GM12891 (cell line): ENCODE results near the gene NUAK2.

ENCODE experiments used
- DNase-seq: peaks from one replicate; pipeline ENCODE4 v3.0.0; 2011; ENCODE audit warnings: low spot score; ENCODE audit not compliant: insufficient read length
- FAIRE-seq: peaks from 2 replicates; lab custom pipeline; 2011; peaks lifted over from hg19 to GRCh38; lab: Jason Lieb, UNC
- PAX5 ChIP-seq: IDR thresholded peaks from 2 replicates; pipeline ENCODE4 v1.6.1; 2011; ENCODE audit warnings: low read length, moderate library complexity, mild to moderate bottlenecking; ENCODE audit not compliant: insufficient read depth, severe bottlenecking
- POLR2A ChIP-seq: IDR thresholded peaks from 2 replicates; pipeline ENCODE4 v1.6.1; 2011; ENCODE audit warnings: low read depth, low read length, control low read depth
- POLR2AphosphoS5 ChIP-seq: IDR thresholded peaks from 2 replicates; pipeline ENCODE4 v1.6.1; 2011; ENCODE audit warnings: low read depth, low read length, control low read depth
- POU2F2 ChIP-seq: IDR thresholded peaks from 2 replicates; pipeline ENCODE4 v1.6.1; 2011; ENCODE audit warnings: low read depth, mild to moderate bottlenecking, control low read depth, low read length, moderate library complexity
- SPI1 ChIP-seq: IDR thresholded peaks from 2 replicates; pipeline ENCODE4 v1.6.1; 2011; ENCODE audit warnings: low read depth, low read length, control low read depth
- TAF1 ChIP-seq: IDR thresholded peaks from 2 replicates; pipeline ENCODE4 v1.6.1; 2011; ENCODE audit warnings: low read depth, low read length, control low read depth

The NUAK2 gene

DNA sequence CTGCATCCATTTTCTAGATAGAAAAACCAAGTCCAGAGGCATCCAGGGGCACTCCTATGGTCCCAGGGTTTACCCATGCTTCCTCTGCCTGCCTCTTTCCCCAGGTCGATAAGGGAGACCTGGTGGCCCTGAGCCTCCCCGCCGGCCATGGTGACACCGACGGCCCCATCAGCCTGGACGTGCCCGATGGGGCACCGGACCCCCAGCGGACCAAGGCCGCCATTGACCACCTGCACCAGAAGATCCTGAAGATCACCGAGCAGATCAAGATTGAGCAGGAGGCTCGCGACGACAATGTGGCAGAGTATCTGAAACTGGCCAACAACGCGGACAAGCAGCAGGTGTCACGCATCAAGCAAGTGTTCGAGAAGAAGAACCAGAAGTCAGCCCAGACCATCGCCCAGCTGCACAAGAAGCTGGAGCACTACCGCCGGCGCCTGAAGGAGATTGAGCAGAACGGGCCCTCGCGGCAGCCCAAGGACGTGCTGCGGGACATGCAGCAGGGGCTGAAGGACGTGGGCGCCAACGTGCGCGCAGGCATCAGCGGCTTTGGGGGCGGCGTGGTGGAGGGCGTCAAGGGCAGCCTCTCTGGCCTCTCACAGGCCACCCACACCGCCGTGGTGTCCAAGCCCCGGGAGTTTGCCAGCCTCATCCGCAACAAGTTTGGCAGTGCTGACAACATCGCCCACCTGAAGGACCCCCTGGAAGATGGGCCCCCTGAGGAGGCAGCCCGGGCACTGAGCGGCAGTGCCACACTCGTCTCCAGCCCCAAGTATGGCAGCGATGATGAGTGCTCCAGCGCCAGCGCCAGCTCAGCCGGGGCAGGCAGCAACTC is 52.5 kb downstream of the NUAK2 start:
- no peak for TF ChIP-seq TAF1
- DNase-seq (no peak), FAIRE-seq (no peak)

DNA sequence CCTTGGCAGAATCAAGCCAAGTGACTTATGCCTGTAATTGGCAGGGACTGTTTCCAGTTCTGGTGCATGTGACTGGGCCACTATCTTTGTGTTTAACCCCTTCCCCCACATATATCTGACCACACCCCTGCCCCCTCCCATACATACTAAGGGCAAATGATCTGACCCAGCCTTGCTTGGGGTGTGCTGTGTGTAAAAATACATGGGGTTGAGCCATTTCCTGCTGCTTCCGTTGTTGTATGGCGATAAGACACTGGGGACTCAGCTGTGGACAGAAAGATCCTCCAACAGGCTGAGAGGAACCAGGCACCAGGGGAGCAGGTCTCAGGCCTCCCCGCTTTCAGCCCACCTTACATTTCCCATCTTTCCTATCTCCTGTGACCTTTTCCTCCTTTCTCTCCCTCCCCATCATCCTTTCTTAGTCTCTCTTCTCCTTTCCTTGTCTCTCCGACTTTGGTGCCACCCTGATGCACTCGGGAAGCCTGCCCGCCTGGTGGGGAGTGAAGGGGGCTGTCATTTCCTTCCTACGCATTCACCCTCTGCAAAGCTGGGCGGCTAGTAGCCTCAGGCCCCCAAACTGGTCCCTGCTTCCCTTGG is 54.1 kb downstream of the NUAK2 start:
- TF ChIP-seq PAX5 (no peak), POU2F2 (no peak), POLR2AphosphoS5 (no peak)
- DNase-seq (no peak), FAIRE-seq (no peak)

DNA sequence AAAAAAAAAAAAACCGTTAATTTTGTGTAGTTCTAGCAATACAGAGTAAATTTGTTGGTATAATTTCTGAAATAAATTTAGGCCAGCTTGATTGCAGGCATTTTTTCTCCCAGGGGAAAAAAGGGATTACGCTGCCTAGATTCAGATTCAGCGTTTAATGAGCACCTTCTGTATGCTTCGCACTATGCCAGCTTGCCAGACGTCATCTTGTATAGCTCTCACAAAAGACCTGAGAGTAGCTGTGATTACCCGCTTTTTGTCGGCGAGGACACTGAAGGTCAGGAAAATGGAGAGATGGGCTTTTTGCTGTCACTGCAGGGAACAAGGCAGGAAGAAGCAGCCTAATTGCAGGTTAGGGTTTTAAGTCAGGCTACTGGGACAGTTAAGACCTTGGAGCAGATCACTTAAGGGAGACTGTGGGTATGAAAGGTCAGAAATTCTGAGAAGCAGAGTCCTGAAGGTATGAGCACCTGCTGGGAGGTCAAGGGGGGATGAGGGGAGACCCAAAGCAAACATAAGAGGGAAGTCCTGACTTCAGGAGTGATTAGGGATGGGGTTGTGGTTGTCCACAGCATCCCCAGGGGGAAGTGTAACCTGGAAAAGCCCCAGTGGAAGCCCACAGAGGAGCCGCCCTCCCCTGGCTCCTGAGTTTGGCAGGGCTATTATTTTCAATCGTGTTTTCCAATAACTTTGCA is 54.8 kb downstream of the NUAK2 start:
- no peak for TF ChIP-seq POLR2A
- FAIRE-seq: no peak
- no peak for DNase-seq

DNA sequence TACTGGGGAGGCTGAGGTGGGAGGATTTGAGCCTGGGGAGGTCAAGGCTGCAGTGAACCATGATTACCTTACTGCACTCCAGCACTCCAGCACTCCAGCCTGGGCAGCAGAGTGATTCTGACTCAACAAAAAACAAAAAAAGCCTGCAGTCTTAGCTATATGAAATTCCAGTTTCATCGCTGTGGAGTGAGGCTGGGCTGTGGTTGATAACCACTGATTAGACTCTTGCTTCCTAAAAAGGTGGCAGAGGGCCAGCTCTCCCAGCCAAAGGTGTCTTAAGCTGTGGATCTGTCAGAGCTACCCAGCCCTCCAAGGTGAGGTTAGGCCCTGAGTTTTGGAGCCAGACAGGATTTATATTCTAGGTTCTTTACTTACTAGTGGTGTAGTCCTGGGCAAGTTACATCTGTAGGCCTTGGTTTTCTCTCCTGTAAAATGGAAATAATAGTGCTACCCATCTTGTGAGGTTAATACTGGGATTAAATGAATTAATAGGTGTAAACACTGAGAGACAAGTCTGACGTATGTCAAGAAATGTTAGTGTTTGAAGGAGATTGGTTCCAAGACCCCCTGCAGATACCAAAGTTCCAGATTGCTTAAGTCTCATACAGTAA is 57.9 kb downstream of the NUAK2 start:
- DNase-seq (no peak), FAIRE-seq (no peak)
- TF ChIP-seq TAF1: no peak
- no peak for TF ChIP-seq POLR2AphosphoS5
- no peak for TF ChIP-seq PAX5
- TF ChIP-seq POU2F2: no peak
- TF ChIP-seq POLR2A: no peak
- TF ChIP-seq SPI1: no peak

DNA sequence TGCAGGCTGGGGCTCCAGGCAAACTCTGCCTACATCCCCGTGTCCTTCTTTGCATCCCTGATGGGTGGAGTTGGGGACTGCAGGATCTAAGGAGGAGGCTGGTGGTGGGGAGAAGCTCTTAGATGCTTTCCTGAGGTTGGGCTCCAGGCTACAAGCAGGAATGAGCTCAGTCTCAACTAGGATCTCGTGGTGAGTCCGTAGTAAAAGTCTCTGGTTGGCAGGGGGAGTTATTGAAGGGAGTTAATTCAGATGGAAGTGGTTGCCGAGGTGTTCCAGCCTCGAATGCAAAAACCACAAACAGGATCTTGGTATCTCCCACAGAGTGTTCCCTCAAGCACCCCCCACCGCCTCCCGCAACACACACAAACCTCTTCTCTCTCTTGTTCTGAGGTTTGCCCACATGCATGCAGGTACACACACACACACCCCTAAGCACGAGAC is 58.8 kb downstream of the NUAK2 start:
- no peak for DNase-seq
- FAIRE-seq: no peak

DNA sequence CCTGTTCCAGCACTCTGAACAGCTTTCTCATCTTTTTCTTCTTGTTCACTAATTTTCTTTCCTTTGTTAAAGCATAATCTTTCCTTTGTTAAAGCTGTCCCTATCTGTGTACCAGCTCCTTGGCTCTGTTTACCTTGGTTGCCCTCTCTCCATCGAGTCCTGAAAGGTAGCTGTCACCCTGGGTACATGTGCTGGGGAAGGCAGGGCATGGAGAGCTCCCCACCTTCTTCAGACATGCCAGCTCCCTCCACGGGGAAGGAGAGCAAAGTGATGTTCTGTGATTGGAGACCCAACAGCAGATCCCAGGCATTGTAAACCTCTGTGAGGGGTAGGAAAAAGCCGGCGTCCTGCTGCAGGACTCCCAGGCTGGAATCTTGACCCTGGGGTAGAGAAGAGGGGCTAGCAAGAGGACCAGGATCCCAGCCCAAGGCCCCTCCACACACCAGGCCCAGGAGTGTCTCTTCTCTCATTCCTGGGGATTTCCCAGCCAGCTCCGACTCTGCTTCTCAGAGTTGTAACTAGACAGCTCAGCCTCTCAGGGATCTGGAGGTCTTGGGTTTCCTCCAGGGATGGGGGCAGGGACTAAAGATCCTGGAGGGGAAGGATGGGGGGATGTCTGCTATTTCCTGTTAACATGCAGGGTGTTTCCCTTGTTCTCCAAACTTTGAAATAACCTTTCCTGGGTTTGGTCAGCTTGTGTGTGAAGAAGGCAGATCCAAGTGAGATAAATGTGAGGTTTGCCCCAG is 59.4 kb downstream of the NUAK2 start:
- TF ChIP-seq SPI1: no peak
- no peak for TF ChIP-seq POLR2AphosphoS5
- TF ChIP-seq POLR2A: no peak
- no peak for TF ChIP-seq PAX5
- no peak for TF ChIP-seq POU2F2
- no peak for TF ChIP-seq TAF1
- DNase-seq (no peak), FAIRE-seq (no peak)

More for the DNA sequence above, 58.8 kb downstream of the NUAK2 start:
- TF ChIP-seq POU2F2: no peak
- TF ChIP-seq POLR2AphosphoS5: no peak

DNA sequence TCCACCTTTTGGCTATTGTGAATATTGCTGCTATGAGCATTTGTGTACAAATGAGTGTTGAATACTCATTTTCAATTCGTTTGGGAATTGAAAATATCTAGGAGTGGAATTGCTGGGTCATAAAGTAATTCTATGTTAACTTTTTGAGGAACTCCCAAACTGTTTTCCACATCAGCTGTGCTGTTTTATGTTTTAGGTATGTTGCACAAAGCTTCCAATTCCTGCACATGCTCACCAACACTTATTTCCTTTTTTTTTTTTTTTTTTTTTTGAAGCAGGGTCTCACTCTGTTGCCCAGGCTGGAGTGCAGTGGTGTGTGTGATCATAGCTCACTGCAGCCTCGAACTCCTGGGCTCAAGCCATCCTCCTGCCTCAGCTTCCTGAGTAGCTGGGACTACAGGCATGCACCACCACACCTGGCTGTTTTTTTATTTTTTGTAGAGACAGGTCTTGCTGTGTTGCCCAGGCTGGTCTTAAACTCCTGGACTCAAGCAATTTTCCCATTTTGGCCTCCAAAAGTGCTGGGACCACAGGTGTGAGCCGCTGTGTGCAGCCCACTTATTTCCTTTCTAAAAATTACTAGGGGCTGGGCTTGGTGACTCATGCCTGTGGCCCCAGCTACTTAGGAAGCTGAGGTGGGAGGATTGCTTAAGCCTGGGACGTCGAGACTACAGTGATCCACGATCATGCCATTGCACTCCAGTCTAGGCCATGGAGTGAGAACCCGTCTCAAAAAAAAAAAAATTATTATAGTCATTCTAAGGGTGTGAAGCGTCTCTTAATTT is 60.4 kb downstream of the NUAK2 start:
- no peak for FAIRE-seq
- TF ChIP-seq SPI1: no peak
- no peak for TF ChIP-seq POU2F2
- no peak for TF ChIP-seq PAX5
- no peak for TF ChIP-seq TAF1
- no peak for TF ChIP-seq POLR2AphosphoS5
- TF ChIP-seq POLR2A: no peak
- DNase-seq: no peak

DNA sequence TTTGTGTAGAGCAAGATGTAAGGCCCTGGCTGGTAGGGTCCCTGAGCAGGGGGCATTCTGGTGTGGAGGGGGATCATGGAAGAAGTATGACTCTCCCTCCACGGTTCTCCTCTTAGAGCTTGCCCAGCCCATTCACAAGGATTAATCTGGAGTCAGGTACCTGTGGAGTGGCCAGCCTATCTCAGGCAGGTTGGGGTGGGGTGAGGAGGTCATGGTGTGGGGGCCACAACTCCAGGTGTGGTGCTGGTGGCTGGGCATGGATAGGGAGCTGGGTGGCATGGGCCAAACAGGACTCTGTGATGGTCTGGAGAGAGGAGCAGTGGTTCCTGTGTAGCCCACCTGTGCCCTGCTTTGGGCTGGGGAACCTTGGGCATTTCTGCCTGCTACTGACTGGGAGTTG is 61.5 kb downstream of the NUAK2 start:
- TF ChIP-seq POLR2AphosphoS5: no peak
- no peak for TF ChIP-seq PAX5
- no peak for TF ChIP-seq POU2F2
- no peak for TF ChIP-seq POLR2A
- TF ChIP-seq TAF1: no peak
- no peak for TF ChIP-seq SPI1
- FAIRE-seq (no peak), DNase-seq (no peak)

DNA sequence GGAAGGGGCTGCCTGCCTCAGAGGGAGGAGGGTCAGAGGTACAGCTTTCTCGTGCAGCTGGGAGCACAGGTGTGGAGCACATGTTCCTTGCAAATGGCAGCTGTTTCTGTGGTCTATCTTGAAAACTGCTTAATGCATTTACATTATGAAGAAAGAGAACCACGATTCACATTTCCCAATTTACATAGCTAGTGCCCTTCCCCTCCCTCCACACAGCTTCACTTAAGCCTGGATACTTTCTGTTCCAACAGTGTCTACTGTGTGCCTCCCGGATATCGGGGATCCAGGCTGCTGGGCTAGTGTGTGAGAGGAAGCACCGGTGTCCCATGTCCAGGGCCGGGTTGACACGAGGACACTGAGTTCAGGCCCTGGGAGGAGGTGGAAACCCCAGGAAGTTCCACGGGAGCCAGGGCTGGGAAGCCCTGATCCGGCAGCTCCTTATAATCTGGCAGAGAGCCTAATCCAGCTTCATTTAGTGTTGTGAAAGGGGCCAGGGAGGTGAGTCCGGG is 62.2 kb downstream of the NUAK2 start:
- DNase-seq (no peak), FAIRE-seq (no peak)
- TF ChIP-seq SPI1 (no peak), POLR2A (no peak), PAX5 (no peak), TAF1 (no peak), POLR2AphosphoS5 (no peak), POU2F2 (no peak)
